GM19438 (cell line): ENCODE measurements around the gene PPP6R1.

ENCODE experiments used
- ATAC-seq: cut with Tn5 transposase; IDR thresholded peaks from one replicate; pipeline ENCODE4 v1.9.1; 2021; ENCODE audit warnings: low read depth; ENCODE audit not compliant: unreplicated experiment

The PPP6R1 gene

DNA sequence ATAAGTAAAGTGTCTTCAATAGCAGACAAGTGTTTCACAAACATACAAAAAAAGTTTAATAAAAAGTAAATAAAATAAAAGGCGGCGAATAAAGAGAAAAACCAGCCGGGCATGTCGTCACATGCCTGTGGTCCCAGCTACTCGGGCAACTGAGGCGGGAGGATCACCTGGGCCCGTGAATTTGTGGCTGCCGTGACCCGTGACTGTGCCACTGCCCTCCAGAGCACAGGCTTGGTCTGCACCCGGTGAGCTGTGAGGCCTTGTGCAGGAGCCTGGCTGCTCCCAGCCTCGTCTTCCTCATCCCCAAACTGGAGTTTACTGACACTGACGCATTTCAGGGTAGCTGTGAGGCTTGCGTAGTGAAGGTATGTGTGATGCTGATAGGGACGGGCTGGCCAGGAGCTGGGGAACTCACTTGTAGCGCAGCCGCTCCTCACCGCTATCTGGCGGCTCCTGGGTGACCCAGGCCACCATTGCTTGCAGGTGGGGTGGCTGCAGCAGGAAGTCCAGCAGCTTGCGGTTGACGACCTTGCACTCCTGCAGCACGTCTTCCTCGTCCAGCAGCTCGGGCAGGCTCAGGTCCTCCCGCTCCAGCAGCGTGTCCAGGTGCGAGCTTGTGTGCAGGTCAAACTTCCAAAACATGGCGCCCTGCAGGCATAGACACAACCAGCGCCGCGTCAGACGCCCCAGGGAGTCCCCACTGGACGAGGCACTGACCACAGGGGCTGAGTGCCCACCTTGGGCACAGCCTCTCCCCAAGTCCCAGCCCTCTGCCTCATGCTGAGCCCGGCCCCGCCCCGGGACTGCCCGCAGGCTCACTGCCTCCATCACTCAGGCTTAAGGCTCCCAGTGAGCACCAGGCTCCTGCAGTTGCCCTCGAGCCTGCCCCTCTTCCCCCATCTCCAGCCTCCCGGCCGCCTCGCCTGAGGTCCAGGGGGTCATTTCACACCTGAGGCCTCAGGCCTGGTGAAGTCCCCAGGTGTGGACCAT lies 12.1 kb downstream of the PPP6R1 start:
- no peak for ATAC-seq

- ATAC-seq, result no peak
Observed at GRCh38 chr19:55245236-55245904, 13.4 kb downstream of the PPP6R1 start.

DNA sequence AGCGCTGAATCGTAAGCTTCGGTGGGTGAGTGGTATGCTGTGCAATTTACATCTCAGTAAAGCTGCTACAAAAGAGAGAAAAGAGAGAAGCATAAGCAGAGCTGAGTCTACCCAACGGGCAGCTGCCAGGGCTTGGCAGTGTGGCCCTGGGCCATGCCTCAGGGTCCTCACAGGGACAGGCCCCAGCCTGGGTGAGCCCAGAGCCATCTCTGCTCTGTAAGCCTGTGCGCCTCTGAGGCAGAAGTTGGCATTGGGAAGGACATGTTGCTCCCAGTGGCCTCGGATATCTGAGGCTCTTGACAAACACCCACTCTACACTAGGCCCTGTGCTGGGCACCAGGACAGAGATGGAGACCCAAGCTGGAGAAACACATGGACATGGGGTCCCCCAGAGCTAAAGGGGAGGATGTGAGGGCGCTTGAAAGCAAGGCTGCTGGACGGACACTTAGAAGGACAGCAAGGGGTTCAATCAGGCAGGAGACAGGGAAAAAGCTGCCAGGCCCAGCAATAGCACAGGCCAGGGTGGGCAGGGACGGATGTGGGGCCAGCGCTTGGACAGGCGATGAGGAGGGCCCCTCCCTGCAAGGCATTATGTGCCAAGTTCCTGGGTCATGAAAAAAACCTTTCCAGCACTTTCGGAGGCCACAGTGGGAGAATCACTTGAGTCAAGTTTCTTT lies 14.7 kb downstream of the PPP6R1 start:
- no peak for ATAC-seq

GRCh38 chr19:55242517-55242916 lies 16.3 kb downstream of the PPP6R1 start:
- no peak for ATAC-seq

DNA sequence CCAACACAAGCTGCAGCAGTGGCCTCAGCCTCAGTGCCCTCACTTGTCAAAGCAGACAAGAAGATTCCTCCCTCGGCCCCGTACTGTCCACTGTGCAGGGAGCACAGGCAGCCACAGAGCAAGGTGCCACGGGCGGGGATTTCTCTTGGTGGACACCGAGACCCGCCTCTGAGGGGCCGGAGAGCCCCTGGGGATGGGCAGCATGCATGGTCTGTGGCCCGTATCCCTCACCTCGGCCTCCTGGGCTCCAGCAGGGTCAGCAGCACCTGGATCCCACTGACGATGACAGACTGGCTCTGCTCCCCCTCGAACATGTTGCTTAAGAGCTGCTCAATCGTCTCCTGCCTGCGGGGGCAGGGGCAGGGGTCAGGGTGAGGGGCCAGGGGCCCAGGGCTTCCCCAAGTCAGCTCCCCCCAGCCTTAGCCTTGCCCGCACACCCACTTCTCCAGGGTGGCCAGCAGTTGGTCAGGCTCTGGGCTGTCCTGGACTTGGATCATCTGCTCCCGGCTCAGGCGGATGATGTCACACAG lies 16.8 kb downstream of the PPP6R1 start:
- no peak for ATAC-seq

DNA sequence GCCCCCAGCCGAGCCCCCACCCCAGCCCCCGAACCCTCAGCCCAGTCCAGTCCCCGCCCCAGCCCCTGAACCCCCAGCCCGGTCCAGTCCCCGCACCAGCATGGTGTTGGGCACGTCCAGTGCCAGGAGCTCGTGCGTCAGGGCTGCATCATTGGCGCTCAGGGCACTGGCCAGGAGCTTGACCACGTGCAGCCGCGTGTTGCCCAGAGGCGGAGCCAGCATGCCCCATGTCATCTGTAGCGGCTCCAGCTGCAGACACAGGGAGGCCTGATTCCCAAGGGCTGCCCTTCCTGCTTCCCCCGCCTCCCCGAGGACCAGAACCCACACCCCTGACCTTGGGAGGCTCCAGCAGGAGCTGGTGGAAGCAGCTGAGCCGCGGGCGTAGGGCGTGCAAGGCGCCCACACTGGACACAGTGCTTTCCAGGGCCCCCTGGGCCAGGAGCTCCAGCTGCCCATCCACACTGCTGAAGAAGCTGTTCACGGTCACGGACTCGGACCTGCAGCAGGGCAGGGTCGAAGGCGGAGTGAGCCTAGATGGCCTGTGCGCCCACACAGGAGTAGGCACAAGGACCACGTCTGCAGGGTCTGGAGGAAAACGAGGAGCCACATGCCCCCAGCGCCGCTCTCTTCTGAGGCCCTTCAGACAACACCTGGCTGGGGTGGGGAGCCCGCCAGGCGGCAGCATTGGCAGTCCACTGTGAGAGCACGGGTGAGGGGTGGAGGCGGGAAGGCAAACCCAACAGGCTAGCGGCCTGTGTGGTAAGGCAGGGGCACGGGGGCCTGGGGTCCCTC lies 17.5 kb downstream of the PPP6R1 start:
- ATAC-seq, result no peak

DNA sequence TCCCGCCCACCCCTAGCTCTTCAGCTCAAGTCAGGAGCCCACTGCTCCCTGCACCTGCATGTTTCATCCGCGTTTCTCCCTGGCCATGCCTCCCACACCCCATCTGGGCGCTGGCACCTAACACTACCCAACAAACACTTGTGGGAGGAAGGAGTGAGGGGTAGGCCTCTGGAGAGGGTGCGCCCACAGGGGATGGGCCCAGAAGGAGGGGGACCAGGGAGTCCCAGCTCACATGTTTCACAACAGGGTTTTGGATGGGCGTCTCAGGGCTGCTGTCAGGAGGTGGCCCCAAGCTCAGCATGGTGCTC lies 18.1 kb downstream of the PPP6R1 start:
- ATAC-seq, result no peak

GRCh38 chr19:55239004-55239403 lies 19.8 kb downstream of the PPP6R1 start:
- no peak for ATAC-seq

DNA sequence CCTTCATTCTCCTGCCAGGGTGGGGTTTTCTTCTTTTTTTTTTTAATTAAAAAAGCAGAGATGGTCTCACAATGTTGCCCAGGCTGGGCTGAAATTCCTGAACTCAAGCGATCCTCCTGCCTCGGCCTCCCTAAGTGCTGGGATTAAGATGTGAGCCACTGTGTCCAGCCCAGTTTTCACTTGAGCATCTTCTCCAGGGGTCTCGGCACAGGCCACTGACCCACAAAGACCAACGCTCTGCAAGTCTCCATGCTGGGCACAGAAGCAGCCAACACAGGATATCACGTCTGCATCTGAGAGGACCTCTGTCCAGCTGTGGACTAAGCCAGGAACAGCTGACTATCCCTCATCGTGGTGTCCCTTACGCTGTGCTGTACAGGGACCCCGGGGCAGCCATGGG lies 20.8 kb downstream of the PPP6R1 start:
- ATAC-seq, result no peak

GRCh38 chr19:55232986-55233385 lies 25.8 kb downstream of the PPP6R1 start:
- no peak for ATAC-seq

- ATAC-seq, result no peak
Observed at GRCh38 chr19:55232286-55232602, 26.6 kb downstream of the PPP6R1 start.

- ATAC-seq, result no peak
Observed at GRCh38 chr19:55231391-55232285, 27.2 kb downstream of the PPP6R1 start.

GRCh38 chr19:55230780-55231179 lies 28.0 kb downstream of the PPP6R1 start:
- no peak for ATAC-seq

DNA sequence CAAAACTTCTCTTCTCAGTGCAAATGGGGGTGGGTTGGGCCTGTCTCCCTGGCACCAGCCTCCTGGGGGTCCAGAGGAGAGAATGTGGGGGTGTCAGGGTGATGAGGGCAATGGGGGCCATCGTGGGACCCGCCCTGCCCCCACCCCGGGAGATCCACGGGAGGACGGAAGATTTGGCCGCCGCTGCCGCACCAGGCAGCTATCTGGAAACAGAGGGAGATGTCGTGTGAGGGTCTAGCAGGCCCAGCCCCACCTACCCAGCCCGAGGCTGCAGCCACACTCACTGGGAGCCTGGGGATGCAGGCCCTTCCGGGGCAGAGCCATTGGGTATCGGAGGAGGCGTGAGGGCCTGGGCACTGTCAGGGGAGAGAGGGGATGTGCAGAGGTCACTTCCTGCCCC lies 28.5 kb downstream of the PPP6R1 start:
- no peak for ATAC-seq

- no peak for ATAC-seq
Observed at GRCh38 chr19:55229789-55230182, 29.0 kb downstream of the PPP6R1 start.

GRCh38 chr19:55229145-55229788 lies 29.6 kb downstream of the PPP6R1 start:
- ATAC-seq, result no peak

DNA sequence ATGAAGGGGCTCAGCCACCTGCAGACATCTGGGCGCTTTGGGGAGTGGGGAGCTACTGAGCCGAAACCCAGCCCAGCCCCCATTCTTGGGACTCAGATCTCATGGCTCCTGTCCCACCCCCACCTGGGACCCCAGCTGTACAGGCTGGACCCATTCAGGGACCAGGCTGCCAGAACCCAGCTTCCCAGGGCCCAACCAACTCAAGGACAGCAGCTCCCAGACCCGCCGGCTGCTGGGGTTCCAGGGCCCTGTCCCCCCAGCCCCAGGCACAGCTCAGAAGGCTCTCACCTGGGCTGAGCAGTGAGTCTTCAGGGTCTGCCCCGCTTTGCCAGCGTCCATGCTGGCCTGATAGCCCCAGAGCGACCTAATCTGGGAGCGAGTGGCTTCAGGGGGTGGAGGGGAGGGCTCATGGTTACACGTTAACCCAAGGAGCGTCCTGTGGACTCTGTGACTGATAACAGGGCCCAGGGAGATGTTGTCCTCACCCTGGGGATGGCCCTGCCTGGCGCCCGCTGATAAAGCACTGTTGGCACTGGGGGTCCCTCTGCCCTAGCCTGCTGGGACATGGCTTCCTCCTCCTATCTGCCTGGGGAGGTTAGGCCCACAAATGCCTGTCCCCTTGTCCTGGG lies 30.3 kb downstream of the PPP6R1 start, which contains the start of gene TMEM86B:
TMEM86B (minus strand) TSS at position 361 of the 629 bp plus-strand sequence; CDS start at position 339, 22 bp downstream.
- no peak for ATAC-seq

DNA sequence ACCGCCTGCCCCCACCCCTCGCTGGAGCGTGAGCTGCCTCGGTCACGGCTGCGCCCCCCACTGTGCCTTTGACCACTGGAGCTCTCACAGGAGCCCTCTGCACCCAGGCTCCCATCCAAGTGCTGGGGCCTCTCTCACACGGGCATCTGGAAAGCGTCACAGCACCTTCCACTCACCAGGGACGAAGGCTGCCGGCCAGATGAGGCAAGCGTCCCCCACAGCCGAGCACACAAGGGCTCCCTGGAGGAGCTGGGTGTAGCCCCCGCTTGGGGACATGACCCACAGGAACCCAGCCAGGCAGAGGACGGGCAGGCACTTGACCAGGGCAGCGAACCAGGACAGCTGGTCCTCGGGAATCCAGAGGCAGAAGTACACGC lies 30.8 kb downstream of the PPP6R1 start:
- no peak for ATAC-seq
